LNCaP clone FGC (cell line): Measurements from ENCODE around the gene ARMC9.

Source experiments
- DNase-seq: peaks from one replicate; pipeline ENCODE4 v3.0.0-alpha.2; 2011; ENCODE audit warnings: low read depth
- H3K4me3 ChIP-seq: 2 replicates; pipeline ENCODE4 v1.5.1; 2011; ENCODE audit warnings: mild to moderate bottlenecking, low read depth, low read length, control low read depth
- TF ChIP-seq, protein P1 (sequence below): IDR thresholded peaks from 2 replicates; pipeline ENCODE4 v1.5.1; 2012; ENCODE audit warnings: mild to moderate bottlenecking; ENCODE audit not compliant: control insufficient read depth, insufficient read depth; ENCODE audit errors: extremely low read depth

ARMC9 gene

DNA sequence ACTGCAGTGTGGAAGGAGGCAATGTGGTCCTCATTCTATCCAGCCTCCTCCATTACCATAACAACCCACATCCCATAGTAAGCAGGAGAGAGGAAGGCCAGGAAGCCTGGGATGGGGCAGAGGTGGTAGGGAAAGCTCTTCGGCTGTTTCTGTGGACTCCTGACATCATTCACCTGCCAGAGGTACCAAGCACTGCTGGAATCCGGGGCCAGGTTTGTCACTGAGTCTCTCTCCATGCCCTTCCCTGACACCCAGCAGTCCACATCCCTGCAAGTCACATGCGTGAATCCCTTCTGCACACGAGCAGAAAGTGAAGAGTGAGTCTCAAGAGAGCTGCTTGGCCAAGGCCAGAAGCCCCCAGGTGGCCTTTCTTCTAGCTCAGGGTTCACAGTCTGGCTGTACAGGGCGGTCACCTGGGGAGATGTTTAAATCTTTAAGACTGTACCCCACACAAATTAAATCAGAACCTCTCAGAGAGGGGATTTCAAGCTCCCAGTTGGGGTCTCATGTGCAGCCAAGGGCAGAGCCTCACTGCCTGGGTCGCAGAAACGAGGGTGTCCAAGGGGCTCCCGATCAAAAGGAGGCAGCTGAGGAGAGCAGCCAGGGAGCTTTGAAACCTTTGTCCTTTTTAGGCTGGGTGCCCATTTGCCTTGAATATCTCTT lies 94.2 kb downstream of the ARMC9 start:
- TF ChIP-seq, protein P1, sequence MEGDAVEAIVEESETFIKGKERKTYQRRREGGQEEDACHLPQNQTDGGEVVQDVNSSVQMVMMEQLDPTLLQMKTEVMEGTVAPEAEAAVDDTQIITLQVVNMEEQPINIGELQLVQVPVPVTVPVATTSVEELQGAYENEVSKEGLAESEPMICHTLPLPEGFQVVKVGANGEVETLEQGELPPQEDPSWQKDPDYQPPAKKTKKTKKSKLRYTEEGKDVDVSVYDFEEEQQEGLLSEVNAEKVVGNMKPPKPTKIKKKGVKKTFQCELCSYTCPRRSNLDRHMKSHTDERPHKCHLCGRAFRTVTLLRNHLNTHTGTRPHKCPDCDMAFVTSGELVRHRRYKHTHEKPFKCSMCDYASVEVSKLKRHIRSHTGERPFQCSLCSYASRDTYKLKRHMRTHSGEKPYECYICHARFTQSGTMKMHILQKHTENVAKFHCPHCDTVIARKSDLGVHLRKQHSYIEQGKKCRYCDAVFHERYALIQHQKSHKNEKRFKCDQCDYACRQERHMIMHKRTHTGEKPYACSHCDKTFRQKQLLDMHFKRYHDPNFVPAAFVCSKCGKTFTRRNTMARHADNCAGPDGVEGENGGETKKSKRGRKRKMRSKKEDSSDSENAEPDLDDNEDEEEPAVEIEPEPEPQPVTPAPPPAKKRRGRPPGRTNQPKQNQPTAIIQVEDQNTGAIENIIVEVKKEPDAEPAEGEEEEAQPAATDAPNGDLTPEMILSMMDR = no peak
- no peak for DNase-seq
- no peak overlapping the region for H3K4me3 ChIP-seq

DNA sequence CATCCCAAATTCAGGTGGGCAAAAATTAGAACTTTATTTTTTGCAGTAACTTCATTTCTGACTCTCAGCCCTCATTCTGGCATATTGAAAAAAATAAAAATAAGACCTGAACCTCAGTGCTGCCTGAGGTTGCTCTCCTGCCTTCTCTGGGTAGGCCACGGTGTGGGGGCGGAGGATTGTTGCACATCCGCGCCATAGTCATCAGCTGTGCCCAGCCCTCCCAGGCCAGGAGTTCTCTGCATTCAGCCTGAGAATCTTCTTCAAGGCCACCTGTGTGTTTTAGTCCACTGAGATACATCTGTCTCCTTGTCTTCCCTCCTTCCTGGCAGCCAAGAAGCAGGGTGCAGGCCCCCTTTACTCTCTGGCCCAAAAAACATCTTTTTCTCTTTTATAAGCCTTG lies 94.7 kb downstream of the ARMC9 start:
- DNase-seq = no peak
- no peak overlapping the region for H3K4me3 ChIP-seq
- TF ChIP-seq, protein P1 = no peak

DNA sequence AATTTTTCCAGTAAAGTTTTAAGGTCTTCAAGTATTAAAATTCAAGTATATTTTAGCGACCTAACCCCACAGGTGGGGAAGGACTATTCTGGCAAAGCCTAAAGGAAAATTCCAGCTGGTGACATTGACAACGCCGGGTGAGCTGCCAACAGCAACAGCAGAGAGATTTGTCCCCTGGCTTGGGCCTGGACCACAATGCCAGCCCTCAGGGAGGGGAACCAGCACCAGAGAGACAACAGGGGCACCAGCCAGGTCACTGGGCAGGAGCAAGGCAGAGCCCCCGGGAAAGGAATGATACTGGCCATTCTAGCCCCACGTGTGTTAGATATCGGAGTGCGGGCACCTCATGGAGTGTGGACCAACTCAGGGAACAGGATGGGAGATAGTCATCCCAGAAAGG lies 95.7 kb downstream of the ARMC9 start:
- TF ChIP-seq, protein P1 = no peak
- DNase-seq = no peak
- no peak overlapping the region for H3K4me3 ChIP-seq

DNA sequence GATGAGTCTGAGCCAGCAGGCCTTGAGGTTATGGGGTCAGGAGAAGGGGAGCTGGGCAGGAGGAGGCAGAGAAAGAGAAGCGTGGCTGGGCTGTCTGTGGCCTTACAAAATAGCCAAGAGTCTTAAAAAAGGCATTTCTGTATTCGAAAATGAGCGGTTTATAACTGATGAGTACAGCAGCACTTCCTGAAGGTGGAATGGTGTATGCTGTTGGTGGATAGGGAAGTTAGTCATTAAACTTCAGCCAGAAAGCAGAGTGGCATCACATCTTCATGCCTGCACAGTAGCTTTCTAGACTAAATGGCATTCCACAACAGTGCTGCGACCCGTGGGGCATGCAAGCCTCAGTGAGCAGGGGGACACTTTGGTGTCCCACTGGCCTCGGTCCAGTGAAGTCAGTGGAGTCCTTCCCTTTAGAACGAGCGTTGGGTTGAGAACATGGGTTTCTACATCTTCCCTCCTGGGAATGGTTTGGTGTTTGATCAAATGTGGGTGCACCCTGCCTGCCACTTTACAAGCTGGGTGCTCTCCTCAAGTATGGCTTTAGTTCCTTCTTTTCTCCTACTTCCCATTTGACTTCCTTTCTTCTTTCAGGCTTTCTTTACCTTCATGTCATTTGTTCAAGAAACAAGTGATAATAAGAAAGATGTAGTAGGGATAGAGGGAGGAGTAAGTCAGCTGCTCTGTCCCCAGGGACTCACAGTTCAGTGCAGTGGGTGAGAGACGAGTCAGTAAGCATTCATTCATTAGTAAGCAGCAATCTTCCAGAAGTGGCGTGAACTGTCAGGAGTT lies 96.3 kb downstream of the ARMC9 start:
- H3K4me3 ChIP-seq = no peak overlapping the region
- no peak for DNase-seq
- TF ChIP-seq, protein P1 = no peak

DNA sequence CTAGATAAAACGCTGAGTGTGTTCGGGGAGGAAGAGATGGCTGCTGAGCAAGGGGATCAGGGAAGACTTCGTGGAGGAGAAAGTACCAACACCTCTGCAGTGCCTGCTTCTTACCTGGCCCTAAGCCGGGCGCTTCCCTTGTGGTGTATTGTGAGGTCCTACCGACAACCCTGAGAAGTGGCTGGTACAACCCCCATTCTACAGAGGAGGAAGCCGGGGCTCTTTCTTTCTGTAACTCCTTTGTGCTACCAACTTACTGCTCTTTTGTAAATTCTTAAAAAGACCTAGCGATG lies 96.9 kb downstream of the ARMC9 start:
- H3K4me3 ChIP-seq = no peak overlapping the region
- TF ChIP-seq, protein P1 = no peak
- no peak for DNase-seq

DNA sequence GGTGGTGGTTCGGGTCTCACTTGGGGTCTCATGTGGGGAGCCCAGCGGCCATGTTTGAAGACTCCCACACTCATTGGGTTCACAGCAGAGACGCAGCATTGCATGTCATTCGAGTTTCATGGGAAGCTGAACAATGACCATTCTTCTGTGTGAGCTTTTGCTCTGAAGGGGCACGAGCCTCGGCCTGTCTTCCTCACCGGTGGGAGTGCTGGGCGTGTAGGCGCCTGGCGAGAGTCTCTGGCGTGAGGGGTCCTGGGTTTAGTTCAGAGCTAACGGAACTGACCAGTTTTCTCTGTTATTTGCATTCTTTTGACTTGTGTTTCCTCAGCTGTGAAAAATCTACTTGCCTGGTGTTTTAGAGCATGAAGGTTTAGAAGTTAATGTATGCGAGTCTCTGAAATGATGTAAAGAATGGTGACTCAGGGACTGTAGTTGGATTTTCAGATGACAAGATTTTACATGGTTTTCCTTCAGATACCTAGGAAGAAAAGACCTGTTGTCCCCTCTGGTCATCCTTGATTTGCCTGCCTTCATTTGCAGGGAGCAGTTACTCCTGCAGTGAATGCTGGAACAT lies 98.1 kb downstream of the ARMC9 start:
- no peak for DNase-seq

More for the DNA sequence above, 98.1 kb downstream of the ARMC9 start:
- H3K4me3 ChIP-seq = no peak overlapping the region
- TF ChIP-seq, protein P1 = no peak
